HG02759 (cell line): Measurements from ENCODE around the gene TTC7B.

ENCODE experiments used
- ATAC-seq: cut with Tn5 transposase; IDR thresholded peaks from one replicate; pipeline ENCODE4 v1.9.1; 2021; ENCODE audit warnings: mild to moderate bottlenecking, moderate library complexity; ENCODE audit not compliant: unreplicated experiment

TTC7B gene

DNA sequence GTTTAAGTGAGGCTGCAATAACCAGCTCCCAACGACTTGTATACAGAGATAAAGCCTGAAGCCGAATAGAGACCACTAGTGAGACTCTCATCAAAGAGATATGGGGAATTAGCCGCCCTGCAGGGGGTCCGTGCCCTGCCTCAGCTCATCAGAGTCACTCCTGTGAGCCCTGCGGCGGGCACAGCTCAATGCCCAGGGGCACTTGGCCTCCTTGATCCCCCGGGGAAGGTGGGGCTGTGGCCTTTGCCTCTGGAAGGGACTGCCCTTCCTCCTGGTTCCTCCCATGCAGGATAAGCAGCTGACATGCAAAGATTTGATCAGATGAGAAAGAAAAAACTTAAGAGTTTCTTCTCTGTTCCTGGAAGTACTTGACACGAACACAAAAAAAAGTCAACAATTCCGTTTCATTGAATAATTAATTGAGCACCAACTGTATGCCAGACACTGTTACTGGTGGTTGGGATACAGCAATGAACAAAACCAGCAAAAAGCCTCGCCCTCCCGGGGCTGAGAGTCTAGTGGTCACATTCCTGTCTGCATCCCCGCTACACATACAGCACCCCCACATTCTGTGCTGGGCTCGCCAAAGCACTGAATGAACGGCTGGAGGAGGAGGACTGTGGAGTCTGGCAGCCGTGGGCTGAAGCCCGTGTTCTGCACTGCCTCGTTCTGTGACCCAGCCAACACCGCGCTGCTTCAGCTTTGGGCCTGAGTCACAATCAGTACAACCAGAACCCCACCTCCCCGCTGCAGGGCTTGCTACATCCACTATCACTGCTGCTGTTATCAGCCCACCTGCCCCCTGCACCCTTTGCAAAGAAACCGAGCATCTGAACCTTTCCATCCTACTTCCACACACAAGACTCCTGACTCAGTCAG, 10.3 kb downstream of the TTC7B start:
- no peak for ATAC-seq

DNA sequence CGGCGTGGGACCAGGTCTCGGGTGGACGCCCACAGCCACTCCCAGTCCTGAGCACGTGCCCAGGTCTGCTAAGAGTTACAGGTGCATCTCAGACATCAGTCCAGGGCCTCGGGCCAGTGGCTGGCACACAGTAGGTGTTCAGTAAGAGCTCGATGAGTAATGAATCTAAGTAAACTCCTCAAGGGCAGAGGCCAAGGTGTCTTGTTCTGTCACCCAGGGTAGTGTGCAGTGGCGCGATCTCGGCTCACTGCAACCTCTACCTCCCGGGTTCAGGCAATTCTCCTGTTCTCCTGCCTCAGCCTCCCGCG, 11.2 kb downstream of the TTC7B start:
- no peak for ATAC-seq

- no peak for ATAC-seq
These were observed 11.7 kb downstream of the TTC7B start for GRCh38 chr14:90804292-90805083.

- no peak for ATAC-seq
These were observed 13.0 kb downstream of the TTC7B start for GRCh38 chr14:90803249-90803648.

DNA sequence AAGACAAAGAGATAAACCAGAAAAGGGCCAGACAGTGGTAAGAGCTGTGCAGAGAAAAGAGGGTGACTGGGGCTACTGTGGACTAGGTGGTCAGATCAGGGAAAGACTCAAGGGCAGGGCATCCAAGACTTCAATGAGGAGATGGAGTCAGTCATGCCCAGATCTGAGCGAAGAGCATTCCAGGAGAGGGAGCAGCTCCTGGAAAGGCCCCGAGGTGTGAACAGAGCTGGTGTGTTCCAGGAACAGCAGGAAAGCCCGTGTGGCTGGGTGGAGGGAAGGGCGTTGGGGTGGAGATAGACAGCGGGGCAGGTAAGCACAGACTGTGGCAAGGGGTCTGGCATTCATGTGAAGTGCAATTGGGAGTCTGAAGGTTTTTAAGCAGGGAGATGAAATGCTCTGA, 16.8 kb downstream of the TTC7B start:
- ATAC-seq = no peak

GRCh38 chr14:90797919-90798318, 18.3 kb downstream of the TTC7B start:
- ATAC-seq = no peak

DNA sequence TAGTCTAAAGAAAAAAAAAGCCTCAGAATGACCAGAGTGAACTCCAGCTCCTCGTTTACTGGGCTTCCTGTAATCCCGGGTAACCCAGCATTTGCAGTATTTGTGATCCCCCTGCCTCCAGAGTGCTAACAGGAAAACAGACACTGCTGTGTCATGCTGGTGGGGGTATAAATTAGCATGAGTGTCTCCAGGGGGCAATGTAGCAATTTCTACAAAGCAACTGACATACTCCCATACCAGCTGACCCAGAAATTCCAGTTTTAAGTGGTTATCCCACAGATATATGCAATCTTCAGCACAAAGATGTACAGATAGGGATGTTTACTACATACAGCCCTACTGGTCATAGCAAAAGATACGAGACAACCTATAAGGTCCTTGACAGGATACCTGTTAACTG, 18.8 kb downstream of the TTC7B start:
- no peak for ATAC-seq

DNA sequence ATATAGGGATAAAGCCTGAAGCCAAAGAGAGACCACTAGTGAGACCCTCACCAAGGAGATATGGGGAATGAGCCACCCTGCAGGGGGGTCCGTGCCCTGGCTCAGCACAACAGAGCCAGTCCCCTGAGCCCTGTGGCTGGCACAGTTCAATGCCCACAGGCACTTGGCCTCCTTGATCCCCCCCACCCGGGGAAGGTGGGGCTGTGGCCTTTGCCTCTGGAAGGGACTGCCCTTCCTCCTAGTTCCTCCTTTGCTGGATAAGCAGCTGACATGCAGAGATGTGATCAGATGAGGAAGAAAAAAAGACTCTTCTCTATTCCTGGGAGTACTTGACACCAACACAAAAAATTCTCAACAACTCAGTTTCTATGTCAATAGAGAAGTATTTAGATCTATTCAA, 19.9 kb downstream of the TTC7B start:
- ATAC-seq = no peak

DNA sequence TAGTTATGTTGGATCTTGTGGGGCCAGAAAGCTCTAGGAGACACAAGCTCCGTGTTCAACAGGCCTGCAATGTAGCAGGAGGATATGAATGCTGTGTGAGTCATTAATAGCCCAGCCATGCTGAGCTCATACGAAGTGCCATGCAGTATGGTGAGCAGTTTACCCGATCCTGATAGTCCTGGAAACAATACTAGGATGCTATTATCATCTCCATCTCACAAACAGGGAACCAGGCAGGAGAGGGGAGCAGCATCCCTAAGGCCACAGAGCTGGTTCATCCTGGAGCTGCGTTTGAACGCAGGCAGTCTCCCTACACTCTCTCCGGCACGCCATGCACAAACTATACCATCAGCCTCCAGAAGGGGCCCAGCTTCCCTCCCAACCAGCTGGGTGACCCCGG, 20.5 kb downstream of the TTC7B start:
- no peak for ATAC-seq

DNA sequence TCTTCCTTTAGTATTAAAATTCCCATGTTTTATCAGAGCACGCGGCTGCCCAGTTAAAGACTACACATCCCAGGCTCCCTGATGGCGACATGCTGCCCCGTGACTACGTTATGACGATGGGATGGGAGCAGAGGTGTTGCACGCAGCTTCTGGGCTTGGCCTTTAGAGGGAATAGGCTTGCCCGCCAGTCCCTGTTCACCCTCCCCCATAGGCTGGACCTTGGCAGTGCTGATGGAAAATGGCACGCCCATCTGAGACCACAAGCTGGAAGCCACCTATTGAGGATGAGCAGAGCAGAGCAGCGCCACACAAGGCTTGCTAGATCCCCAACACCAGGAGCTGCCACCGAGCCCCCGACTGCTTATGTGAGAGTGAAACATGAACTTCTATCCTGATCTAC, 24.7 kb downstream of the TTC7B start:
- ATAC-seq = no peak

- ATAC-seq = no peak
These were observed 28.2 kb downstream of the TTC7B start for GRCh38 chr14:90788031-90788430.

- no peak for ATAC-seq
These were observed 30.3 kb downstream of the TTC7B start for GRCh38 chr14:90785876-90786450.

- no peak for ATAC-seq
These were observed 30.8 kb downstream of the TTC7B start for GRCh38 chr14:90785471-90785870.

GRCh38 chr14:90784621-90785270, 31.5 kb downstream of the TTC7B start:
- no peak for ATAC-seq

GRCh38 chr14:90783344-90783743, 32.9 kb downstream of the TTC7B start:
- ATAC-seq = no peak

DNA sequence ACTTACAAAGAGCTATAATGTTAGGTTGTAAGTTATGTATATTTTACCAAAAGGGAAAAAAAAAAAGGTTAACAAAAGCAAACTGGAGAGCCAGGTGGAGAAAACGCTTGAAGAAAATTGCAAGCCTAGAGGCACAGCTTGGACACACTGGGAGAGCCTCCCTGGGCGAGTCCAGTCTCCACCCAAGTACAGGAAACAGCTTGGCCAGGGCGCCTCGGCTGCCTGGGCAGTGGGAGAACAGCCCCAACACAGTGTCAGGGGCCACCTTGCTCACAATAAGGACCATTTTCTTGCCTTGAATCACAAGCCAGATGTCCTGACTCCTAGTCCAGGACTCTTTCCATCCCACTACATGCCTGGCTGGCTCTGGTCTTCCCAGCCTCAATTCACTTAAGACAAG, 33.3 kb downstream of the TTC7B start:
- ATAC-seq = no peak

GRCh38 chr14:90781876-90782275, 34.4 kb downstream of the TTC7B start:
- no peak for ATAC-seq

- no peak for ATAC-seq
These were observed 34.9 kb downstream of the TTC7B start for GRCh38 chr14:90781344-90781761.

DNA sequence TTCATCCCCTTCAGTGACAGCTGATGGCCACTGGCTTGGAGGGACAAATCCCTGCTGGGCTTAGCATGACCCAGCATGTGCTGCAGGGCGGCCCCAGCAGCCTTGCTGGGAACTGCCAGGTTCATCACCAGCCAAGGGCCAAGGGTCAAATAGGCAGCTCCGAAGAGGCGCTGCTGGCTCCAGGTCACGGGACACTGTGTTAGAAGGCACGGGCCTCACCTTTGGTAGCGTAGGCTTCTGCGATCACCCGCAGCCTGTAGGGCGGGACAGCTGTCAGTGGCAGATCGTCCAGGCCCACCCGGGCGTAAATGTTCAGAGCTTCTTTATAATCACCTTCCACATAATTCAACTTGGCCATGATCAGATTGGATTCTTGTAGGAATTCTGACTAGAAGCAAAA, 35.7 kb downstream of the TTC7B start:
- no peak for ATAC-seq

GRCh38 chr14:90778571-90779255, 37.5 kb downstream of the TTC7B start:
- ATAC-seq = no peak
